HL-60 (cell line): ENCODE results near the gene ATG5.
A peak's percentile ranks its signal among the peaks of the same experiment; 100 is the strongest.

Experiments used
- DNase-seq, 2 experiments: peaks; one replicate each; pipeline ENCODE4 v3.0.0-alpha.2; 2010 to 2020; ENCODE audit warnings: low read depth in 1 of 2, low spot score in 1 of 2
- H3K27ac ChIP-seq: fragments of 250-450 bp; sonication (Bioruptor Pico); replicated peaks from 2 replicates; pipeline ENCODE4 v1.5.1; 2020; ENCODE audit warnings: mild to moderate bottlenecking, moderate library complexity
- H3K27me3 ChIP-seq: fragments of 250-450 bp; sonication (Bioruptor Pico); 2 replicates; pipeline ENCODE4 v1.5.1; 2021; ENCODE audit warnings: mild to moderate bottlenecking, moderate library complexity; ENCODE audit not compliant: insufficient read depth, poor library complexity, severe bottlenecking
- H3K4me3 ChIP-seq: replicated peaks from 2 replicates; pipeline ENCODE4 v1.5.1; 2011; ENCODE audit warnings: mild to moderate bottlenecking, control low read depth, low read length; ENCODE audit not compliant: insufficient read depth
- CTCF ChIP-seq: IDR thresholded peaks from one replicate; pipeline ENCODE4 v1.5.1; 2011; ENCODE audit warnings: low read length, control low read depth, inconsistent platforms; ENCODE audit not compliant: insufficient read depth
- GABPA ChIP-seq: IDR thresholded peaks from 2 replicates; pipeline ENCODE4 v1.6.1; 2012; ENCODE audit warnings: low read depth
- POLR2AphosphoS5 ChIP-seq: IDR thresholded peaks from 2 replicates; pipeline ENCODE4 v1.6.1; 2012; ENCODE audit warnings: low read depth
- REST ChIP-seq: IDR thresholded peaks from 2 replicates; pipeline ENCODE4 v1.6.1; 2012; ENCODE audit warnings: low read depth; ENCODE audit not compliant: insufficient replicate concordance
- SPI1 ChIP-seq: IDR thresholded peaks from 2 replicates; pipeline ENCODE4 v1.6.1; 2012; ENCODE audit warnings: low read depth, mild to moderate bottlenecking, borderline replicate concordance

ATG5 gene

GRCh38 chr6:106199998-106200397, 125.6 kb downstream of the ATG5 start:
- no peak for DNase-seq
- Histone ChIP-seq H3K4me3 (no peak overlapping the region), H3K27me3 (no peaks in the 10 kb centered on the region), H3K27ac (no peak overlapping the region)
- no peak for TF ChIP-seq REST
- TF ChIP-seq GABPA, result no peak
- no peak for TF ChIP-seq SPI1
- no peak for TF ChIP-seq CTCF
- no peak for TF ChIP-seq POLR2AphosphoS5

GRCh38 chr6:106199331-106199730, 126.2 kb downstream of the ATG5 start:
- no peaks in the 10 kb centered on the region for H3K27me3 ChIP-seq
- no peak for DNase-seq
- no peak overlapping the region for H3K27ac ChIP-seq
- no peak overlapping the region for H3K4me3 ChIP-seq
- TF ChIP-seq CTCF (no peak), POLR2AphosphoS5 (no peak), GABPA (no peak), SPI1 (no peak), REST (no peak)

- Histone ChIP-seq H3K4me3 (no peak overlapping the region), H3K27me3 (no peaks in the 10 kb centered on the region), H3K27ac (no peak overlapping the region)
- DNase-seq, result peak in 1 of 2 experiments; percentile 59
- TF ChIP-seq POLR2AphosphoS5 (no peak), SPI1 (peak; percentile 52; the same call in 1 of the 2 replicates), CTCF (no peak), GABPA (no peak)
These were observed 128.1 kb downstream of the ATG5 start for GRCh38 chr6:106197441-106197840.
